Natural killer cell (primary cell): Measurements from ENCODE around the gene AKIRIN2. TPM values are rescaled to one million over a fixed set of nuclear protein-coding genes. Genes with fewer than 3 reads are reported as not detected.
A peak's percentile ranks its signal among the peaks of the same experiment; 100 is the strongest.

Experiments used
- ATAC-seq, 3 donors: fragments of 150-1000 bp in 2 of 3; fragments of 200-7000 bp in 1 of 3; cut with Tn5 transposase; 1 replicate in 1 of 3; 2 replicates in 2 of 3; pipeline ENCODE4 v1.10.0; 2021; ENCODE audit warnings: mild to moderate bottlenecking in 2 of 3, moderate library complexity in 2 of 3
- DNase-seq, 2 donors: peaks; one replicate each; pipeline versions ENCODE4 v3.0.0 to v3.0.0-alpha.2; 2013 to 2021; ENCODE audit warnings: mixed read lengths in 1 of 2
- H3K27ac ChIP-seq: one replicate; pipeline ENCODE4 v1.5.1; 2013; ENCODE audit warnings: mild to moderate bottlenecking, low read length
- H3K27me3 ChIP-seq: one replicate; pipeline ENCODE4 v1.6.1; 2013; ENCODE audit warnings: low read length; ENCODE audit not compliant: control insufficient read depth, insufficient read depth
- H3K36me3 ChIP-seq: one replicate; pipeline ENCODE4 v1.6.1; 2013; ENCODE audit warnings: low read length; ENCODE audit not compliant: control insufficient read depth, insufficient read depth
- H3K4me1 ChIP-seq: one replicate; pipeline ENCODE4 v1.6.1; 2013; ENCODE audit warnings: low read length; ENCODE audit not compliant: control insufficient read depth, insufficient read depth
- H3K4me3 ChIP-seq: one replicate; pipeline ENCODE4 v1.5.1; 2013; ENCODE audit warnings: low read length
- H3K9me3 ChIP-seq: one replicate; pipeline ENCODE4 v1.6.1; 2013; ENCODE audit warnings: low read length; ENCODE audit not compliant: control insufficient read depth, insufficient read depth
- H3K27ac Mint-ChIP-seq, 2 donors: one replicate each; pipeline ENCODE4 v1.8.0; 2022; ENCODE audit warnings: mild to moderate bottlenecking in 2 of 2, mixed read lengths in 2 of 2, moderate library complexity in 1 of 2
- H3K27me3 Mint-ChIP-seq, 2 donors: one replicate each; pipeline ENCODE4 v1.8.0; 2022; ENCODE audit warnings: low read depth in 2 of 2, mixed read lengths in 2 of 2
- H3K36me3 Mint-ChIP-seq: one replicate; pipeline ENCODE4 v1.8.0; 2022; ENCODE audit warnings: mixed read lengths
- H3K4me1 Mint-ChIP-seq, 2 donors: one replicate each; pipeline ENCODE4 v1.8.0; 2022; ENCODE audit warnings: mixed read lengths in 2 of 2
- H3K4me3 Mint-ChIP-seq: one replicate; pipeline ENCODE4 v1.8.0; 2022; ENCODE audit warnings: mild to moderate bottlenecking, moderate library complexity, mixed read lengths
- H3K9me3 Mint-ChIP-seq, 2 donors: one replicate each; pipeline ENCODE4 v1.8.0; 2022; ENCODE audit warnings: mixed read lengths in 2 of 2
- CTCF ChIP-seq: fragments of 200-600 bp; IDR thresholded peaks from one replicate; pipeline ENCODE4 v1.8.0; 2022; ENCODE audit warnings: antibody characterized with exemption
- WGBS: methylation state at CpG from one replicate; pipeline ENCODE4 v1.1.7; 2013; ENCODE audit warnings: missing lambda C conversion rate; ENCODE audit not compliant: insufficient coverage; 5-methylcytosine and 5-hydroxymethylcytosine counted together
- intact Hi-C: fragments of 100-400 bp; cut with micrococcal nuclease; formaldehyde crosslinking; loops from one replicate; pipeline ENCODE4 v1.14.2; 2022
- total RNA-seq, 4 donors: library from RNA; stranded (reverse); fragments of 120-200 nt in 1 of 4; gene quantifications; one replicate each; pipeline versions ENCODE4 v1.2.3 to v1.2.4, GENCODE V29; 2013 to 2022

The AKIRIN2 gene
- total RNA-seq, 3 donors from 2014 or later (not counting 1 experiment from before 2014, with no cell fraction given): 102 to 156 (median 108) TPM

- Histone ChIP-seq H3K27me3 (no peaks in the 10 kb centered on the region), H3K9me3 (no peaks in the 10 kb centered on the region), H3K27ac (no peak overlapping the region), H3K4me1 (peaks cover 17% of the 10 kb centered on the region), H3K4me3 (no peak overlapping the region), H3K36me3 (no peaks in the 10 kb centered on the region)
- Mint-ChIP-seq H3K4me1 (peaks cover 8 to 13% of the 10 kb centered on the region in 2 donors), H3K27me3 (peaks cover 0 to 6% of the 10 kb centered on the region in 2 donors), H3K36me3 (no peaks in the 10 kb centered on the region), H3K27ac (no peak overlapping the region), H3K9me3 (no peaks in the 10 kb centered on the region), H3K4me3 (no peak overlapping the region)
- intact Hi-C loops: no loop called here
- DNase-seq (no peak), ATAC-seq (no peak)
- WGBS: 86% methylated on average over 3 of the region's 3 CpGs
- no peak for TF ChIP-seq CTCF
Measured at GRCh38 chr6:87728706-87729105, 26.7 kb upstream of the AKIRIN2 start.

- Mint-ChIP-seq H3K4me3 (no peak overlapping the region), H3K27me3 (peaks cover 0 to 2% of the 10 kb centered on the region in 2 donors), H3K4me1 (peaks cover 16% of the 10 kb centered on the region in 2 donors), H3K36me3 (no peaks in the 10 kb centered on the region), H3K27ac (no peak overlapping the region), H3K9me3 (no peaks in the 10 kb centered on the region)
- ATAC-seq: no peak
- Histone ChIP-seq H3K27ac (peak overlapping the region; percentile 31), H3K9me3 (no peaks in the 10 kb centered on the region), H3K27me3 (no peaks in the 10 kb centered on the region), H3K4me3 (no peak overlapping the region), H3K36me3 (no peaks in the 10 kb centered on the region), H3K4me1 (peaks cover 18% of the 10 kb centered on the region)
- intact Hi-C loops: no loop called here
- WGBS: 40% methylated on average over 4 of the region's 4 CpGs
- TF ChIP-seq CTCF: no peak
- DNase-seq: no peak
Measured at GRCh38 chr6:87724983-87725811, 23.2 kb upstream of the AKIRIN2 start.

- 43% methylated on average over 7 of the region's 8 CpGs for WGBS
- no peak for DNase-seq
- Histone ChIP-seq H3K36me3 (no peaks in the 10 kb centered on the region), H3K9me3 (no peaks in the 10 kb centered on the region), H3K27ac (no peak overlapping the region), H3K4me1 (peaks cover 30% of the 10 kb centered on the region), H3K4me3 (no peak overlapping the region), H3K27me3 (no peaks in the 10 kb centered on the region)
- peaks cover 0 to under 1% of the 10 kb centered on the region in 2 donors for H3K27me3 Mint-ChIP-seq
- H3K9me3 Mint-ChIP-seq: no peaks in the 10 kb centered on the region
- no peaks in the 10 kb centered on the region for H3K36me3 Mint-ChIP-seq
- H3K27ac Mint-ChIP-seq: peak overlapping the region in 1 of 2 donors; percentile 11
- intact Hi-C loops: no loop called here
- peak in 2 of 3 donors; percentile 18 to 67 for ATAC-seq
- no peak for TF ChIP-seq CTCF
- peaks cover 29 to 30% of the 10 kb centered on the region in 2 donors for H3K4me1 Mint-ChIP-seq
- H3K4me3 Mint-ChIP-seq: no peak overlapping the region
Measured at GRCh38 chr6:87723170-87724078, 21.4 kb upstream of the AKIRIN2 start.
